Neural cell (in vitro differentiated cells): ENCODE data around the gene ANK2.

Source experiments
- EP300 ChIP-seq: fragments of 450-650 bp; conservative IDR thresholded peaks from 2 replicates; pipeline ENCODE4 v1.6.1; 2014; ENCODE audit warnings: antibody characterized with exemption, mild to moderate bottlenecking, moderate library complexity; ENCODE audit not compliant: poor library complexity, severe bottlenecking
- EZH2 ChIP-seq: fragments of 200-600, 300-800 bp; shearing (Covaris generic), sonication (generic); IDR thresholded peaks from 2 replicates; pipeline ENCODE4 v1.6.1; 2014; ENCODE audit warnings: antibody characterized with exemption, low read length, borderline replicate concordance, mild to moderate bottlenecking; ENCODE audit not compliant: insufficient read depth, poor library complexity, severe bottlenecking
- MXI1 ChIP-seq: fragments of 450-650 bp; conservative IDR thresholded peaks from 2 replicates; pipeline ENCODE4 v1.6.1; 2014; ENCODE audit warnings: antibody characterized with exemption, mild to moderate bottlenecking; ENCODE audit not compliant: poor library complexity, severe bottlenecking
- POLR2AphosphoS5 ChIP-seq: IDR thresholded peaks from 2 replicates; pipeline ENCODE4 v1.6.1; 2012
- TF ChIP-seq, protein P1 (sequence below): fragments of 450-650 bp; IDR thresholded peaks from 2 replicates; pipeline ENCODE4 v1.5.1; 2014; ENCODE audit warnings: antibody characterized with exemption, mild to moderate bottlenecking, moderate library complexity; ENCODE audit not compliant: poor library complexity, severe bottlenecking

DNA sequence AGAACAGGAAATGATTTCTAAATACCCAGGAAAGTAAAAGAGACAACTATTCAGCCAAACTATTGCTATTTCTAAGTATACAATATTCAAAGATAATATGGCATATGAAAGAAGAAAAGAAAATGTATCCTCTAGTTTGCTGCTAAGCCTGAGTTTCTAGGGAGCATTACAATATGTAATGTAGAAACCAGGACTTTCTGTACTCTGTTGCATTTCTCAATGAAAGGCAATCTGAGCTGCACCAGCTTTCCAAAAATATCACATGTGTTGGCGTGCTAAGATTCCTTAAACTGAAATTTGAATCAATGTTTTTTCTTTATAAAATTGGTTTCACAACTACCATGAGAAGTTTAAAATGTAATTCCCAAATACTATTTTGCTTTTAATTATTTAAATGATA is 129.6 kb downstream of the ANK2 start:
- TF ChIP-seq EZH2 = no peak
- TF ChIP-seq, protein P1, sequence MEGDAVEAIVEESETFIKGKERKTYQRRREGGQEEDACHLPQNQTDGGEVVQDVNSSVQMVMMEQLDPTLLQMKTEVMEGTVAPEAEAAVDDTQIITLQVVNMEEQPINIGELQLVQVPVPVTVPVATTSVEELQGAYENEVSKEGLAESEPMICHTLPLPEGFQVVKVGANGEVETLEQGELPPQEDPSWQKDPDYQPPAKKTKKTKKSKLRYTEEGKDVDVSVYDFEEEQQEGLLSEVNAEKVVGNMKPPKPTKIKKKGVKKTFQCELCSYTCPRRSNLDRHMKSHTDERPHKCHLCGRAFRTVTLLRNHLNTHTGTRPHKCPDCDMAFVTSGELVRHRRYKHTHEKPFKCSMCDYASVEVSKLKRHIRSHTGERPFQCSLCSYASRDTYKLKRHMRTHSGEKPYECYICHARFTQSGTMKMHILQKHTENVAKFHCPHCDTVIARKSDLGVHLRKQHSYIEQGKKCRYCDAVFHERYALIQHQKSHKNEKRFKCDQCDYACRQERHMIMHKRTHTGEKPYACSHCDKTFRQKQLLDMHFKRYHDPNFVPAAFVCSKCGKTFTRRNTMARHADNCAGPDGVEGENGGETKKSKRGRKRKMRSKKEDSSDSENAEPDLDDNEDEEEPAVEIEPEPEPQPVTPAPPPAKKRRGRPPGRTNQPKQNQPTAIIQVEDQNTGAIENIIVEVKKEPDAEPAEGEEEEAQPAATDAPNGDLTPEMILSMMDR = no peak
- no peak for TF ChIP-seq POLR2AphosphoS5
- no peak for TF ChIP-seq MXI1
- TF ChIP-seq EP300 = no peak
